NCI-H345 treated with DMSO at 0.1 percent for 48 hours (cell line): ENCODE results near the gene RNF125.

Experiments used
- DNase-seq: peaks from one replicate; lab custom pipeline; 2025; ENCODE audit not compliant: unreplicated experiment; lab: John Stamatoyannopoulos, UW

RNF125 gene

DNA sequence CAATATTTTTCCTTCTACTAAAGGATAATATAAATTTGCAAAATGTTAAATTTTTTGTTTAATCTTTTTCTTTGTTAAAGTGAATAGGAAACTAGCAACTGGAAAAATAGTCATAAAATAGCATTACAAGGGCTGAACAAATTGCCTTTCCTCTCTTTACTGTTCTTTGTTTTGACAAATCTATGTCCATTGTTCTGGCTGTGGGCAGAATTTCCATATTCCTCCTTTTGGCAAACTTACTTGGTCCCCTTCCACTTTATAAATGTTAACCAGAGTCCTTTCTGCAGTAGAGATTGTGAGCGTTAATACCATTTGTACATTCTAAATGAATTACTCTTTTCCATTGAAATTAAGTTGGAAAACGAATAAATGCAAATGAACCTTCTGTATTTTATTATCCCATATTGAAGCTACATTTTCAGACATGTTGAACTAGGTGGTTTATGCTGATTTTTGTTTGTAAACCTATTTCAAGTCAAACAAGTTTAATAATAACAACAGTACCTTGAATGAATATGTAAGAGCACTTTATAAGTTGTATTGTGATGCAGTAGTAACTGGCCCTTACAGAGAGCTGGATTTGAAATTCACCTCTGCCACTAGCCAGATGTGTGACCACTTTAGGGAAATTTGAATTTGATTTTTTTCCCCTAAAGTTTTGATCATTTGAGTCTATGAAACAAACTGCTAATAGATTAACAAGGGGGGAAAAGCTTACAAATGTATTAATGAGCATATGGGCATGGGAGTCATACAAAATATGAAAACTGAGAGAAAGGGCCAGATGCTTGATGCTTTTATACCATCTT, 3.3 kb downstream of the RNF125 start:
- DNase-seq: no peak

DNA sequence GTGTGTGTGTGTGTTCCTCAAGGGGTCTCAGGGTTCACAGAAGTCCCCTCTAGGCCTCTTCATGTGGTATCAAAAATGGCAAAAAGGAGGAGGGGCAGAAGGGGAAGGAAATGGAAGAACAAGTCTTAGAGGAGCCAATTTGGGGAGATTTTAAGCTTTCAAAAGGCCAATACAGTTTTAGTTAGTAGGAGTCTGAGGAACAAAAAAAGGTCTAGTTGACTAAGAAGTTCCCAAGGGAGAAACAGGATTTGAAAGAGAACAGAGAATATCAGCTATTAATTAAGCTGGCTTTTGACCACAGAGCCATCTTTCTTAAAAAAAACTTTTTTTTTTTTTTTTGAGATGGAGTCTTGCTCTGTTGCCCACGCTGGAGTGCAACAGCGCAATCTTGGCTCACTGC, 7.1 kb downstream of the RNF125 start:
- DNase-seq: no peak

DNA sequence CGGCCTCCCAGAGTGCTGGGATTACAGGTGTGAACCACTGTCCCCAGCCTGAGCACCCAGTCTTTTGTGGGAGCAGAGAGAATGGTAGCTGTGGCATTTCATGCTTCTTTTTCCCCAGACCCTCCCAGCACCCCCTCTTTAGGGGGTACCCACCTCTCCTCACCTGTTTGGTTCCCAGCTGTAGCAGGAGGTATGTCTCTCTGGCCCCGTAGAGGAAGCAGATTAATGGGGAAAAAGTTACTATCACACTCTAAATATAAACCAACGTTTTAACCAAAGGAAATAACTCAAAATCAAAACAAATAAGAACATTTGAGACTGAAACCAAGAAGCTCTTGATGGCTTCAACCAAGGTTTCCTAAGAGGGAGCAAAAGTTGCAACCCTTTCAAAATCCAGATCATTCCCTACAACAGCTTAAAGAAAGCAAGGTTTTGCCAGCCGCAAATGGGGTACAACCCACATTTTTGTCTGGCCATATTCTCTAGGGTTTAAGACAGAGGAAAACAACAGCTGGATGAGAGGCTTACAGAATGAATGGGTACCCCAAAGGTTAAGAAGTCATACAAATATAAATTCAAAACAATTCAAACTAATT, 8.0 kb downstream of the RNF125 start:
- no peak for DNase-seq

DNA sequence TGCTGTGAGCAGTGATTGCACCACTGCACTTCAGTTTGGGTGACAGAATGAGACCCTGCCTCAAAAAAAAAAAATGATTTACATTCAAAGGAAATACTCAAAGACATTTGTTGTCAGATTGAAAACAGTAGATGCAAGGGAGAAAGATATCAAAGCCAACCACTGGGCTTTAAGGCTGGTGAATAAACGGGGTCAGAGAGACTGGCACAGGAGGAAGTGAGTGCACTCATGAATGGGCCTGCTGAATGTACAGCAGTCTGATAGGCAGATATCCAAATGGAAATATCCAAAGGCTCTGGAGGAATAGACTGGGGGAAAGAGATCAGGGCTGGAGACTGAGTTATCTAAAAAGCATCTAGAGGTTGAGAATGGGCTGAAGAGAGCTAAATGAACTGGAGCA, 10.9 kb downstream of the RNF125 start:
- DNase-seq: no peak

DNA sequence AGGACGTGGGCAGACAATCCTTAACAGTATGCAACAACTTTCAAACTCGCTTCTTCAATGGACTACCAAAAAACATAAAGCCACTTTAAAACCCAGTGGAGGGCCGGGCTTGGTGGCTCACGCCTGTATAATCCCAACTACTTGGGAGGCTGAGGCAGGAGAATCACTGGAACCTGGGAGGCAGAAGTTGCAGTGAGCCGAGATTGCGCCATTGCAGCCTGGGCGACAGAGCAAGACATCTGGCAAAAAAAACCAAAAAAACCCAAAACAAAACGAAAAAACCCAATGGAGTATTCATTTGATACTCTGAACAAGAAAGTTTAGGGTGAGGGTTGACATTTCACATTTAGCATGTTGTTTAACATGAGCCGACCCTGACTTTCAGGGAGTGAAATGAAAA, 14.0 kb downstream of the RNF125 start:
- no peak for DNase-seq

DNA sequence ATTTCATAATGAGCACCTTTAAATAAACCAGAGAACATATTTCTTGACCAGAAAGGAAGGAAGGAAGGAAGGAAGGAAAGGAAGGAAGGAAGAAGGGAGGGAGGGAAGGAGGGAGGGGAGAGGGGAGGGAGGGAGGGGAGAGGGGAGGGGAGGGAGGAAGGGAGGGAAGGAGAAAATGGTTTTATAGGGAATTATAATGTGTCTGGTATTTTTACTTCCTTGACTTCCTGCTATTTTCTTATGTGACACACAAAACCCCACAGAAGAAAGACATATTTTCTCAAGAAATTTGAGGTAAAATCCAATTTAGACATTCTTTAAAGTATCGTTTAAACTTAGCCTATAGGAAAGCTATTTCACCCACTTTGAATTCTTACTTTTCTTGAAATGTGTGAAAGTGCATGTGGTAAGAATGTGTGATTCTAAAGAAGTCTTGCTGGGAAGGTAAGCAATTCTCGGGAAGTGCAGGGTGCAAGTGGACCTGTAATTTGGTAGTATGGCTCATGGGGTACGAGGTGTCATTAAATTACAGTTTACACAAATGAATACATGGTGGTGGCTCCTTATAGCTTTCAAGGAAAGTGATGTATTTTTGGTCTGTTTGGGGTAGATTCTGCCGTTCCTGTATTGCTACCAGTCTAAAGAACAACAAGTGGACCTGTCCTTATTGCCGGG, 18.0 kb downstream of the RNF125 start:
- DNase-seq: no peak

DNA sequence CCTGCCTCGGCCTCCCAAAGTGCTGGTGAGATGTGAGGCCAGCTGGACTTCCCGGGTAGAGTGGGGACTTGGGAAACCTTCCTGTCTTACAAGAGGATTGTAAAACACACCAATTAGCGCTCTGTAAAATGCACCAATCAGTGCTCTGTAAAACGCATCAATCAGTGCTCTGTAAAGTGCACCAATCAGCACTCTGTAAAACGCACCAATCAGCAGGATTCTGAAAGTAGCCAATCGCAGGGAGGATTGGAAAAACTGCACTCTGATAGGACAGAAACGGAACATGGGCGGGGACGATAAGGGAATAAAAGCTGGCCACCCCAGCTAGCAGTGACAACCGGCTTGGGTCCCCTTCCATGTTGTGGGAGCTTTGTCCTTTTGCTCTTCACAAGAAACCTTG, 19.0 kb downstream of the RNF125 start:
- DNase-seq: no peak

DNA sequence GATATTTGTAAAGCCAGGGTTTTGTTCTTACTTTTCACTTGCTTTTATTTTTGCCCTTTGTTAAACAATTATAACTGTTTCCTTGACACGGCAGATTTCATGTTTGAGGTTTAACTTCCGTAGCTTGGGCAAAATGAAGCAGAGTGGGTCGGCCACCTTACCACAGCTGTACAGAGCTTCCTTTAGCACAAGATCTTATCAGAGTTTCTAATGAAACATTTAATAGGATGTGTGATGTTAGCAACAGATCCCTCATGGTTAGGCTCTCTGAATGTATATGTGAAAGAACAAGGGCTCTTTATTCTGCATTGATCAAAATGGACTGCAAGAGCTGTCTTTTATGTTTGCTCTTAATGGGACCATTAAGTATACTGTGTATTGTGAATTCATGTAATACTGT, 22.3 kb downstream of the RNF125 start:
- no peak for DNase-seq

DNA sequence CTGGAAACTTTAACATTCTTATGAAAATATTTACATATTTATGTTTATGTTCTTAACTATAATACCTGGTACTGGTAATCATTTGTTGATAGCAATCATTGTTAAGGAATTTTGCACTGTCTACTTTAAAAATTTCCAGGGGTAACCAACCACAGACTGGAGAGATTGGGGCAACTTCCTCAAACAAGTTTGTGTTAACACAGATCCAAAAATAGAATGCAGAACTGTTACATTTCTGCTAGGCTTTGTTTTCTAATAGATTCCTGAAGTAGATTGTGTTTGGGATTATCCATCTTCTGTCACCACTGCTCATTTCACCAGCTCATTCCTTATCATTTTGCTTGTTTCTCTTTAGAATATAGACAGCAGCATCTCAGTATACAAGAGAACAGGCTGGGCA, 23.7 kb downstream of the RNF125 start:
- no peak for DNase-seq

DNA sequence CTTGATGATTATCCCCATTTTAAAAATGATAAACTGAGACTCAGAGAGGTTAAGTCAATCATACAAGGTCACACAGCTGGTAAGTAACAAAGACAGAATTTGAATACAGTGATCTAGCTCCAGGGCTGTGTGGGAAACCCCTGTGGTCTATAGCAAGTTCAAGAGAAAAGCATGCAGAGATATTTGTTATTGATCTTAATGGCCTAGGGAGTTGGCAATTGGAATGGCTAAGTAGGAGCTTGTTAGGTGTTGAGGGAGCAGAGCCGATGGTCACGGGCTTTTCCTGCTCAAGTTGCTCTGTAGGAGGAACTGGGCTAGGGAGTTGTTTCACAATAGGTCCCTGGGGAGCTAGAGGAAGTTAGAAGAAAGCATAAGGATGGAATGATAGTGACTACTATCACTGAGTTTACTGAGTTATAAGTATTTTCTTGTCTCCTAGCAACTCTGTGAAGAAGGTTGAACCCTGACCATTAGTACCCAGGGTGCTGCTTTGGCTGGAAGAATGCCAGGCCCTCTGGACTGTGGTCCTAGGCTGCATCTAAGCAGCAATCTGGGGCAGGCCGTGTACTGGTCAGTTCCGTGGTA, 30.0 kb downstream of the RNF125 start:
- no peak for DNase-seq

DNA sequence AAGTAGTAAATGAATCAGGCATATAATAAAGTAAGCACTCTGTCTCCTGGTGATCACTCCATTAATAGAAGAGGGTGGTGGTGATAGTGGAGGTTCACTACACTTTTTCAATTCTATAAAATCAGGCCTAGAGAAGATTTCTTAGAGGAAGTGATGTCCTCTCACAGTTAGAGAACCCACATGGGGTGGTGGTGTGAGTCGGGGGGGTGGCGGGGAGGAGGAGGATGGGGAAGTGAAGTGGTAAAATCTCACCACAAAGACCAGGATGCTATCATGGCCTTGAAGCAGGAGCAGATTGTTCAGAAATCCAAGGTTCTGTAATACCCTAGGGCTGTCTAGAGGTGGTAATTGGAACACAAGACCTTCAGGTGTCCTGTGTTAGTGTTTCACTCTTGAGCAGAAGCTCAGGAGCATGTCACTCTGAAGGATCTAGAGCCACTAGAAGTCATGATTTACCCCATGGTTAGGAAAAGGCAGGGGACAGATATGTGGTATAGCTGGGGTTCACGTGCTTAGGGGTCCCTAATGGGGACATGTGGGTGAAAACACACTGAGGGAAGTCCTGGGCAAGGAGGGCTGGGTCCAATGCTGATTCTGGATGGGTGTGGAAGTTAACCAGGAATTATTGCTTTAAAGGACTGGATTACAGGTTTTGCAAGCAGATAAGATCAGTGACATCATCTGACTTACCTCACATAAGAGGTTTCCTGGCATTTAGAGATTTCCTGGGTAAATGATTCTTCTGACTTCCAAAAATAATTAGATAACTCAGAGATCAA, 31.0 kb downstream of the RNF125 start:
- DNase-seq: no peak

DNA sequence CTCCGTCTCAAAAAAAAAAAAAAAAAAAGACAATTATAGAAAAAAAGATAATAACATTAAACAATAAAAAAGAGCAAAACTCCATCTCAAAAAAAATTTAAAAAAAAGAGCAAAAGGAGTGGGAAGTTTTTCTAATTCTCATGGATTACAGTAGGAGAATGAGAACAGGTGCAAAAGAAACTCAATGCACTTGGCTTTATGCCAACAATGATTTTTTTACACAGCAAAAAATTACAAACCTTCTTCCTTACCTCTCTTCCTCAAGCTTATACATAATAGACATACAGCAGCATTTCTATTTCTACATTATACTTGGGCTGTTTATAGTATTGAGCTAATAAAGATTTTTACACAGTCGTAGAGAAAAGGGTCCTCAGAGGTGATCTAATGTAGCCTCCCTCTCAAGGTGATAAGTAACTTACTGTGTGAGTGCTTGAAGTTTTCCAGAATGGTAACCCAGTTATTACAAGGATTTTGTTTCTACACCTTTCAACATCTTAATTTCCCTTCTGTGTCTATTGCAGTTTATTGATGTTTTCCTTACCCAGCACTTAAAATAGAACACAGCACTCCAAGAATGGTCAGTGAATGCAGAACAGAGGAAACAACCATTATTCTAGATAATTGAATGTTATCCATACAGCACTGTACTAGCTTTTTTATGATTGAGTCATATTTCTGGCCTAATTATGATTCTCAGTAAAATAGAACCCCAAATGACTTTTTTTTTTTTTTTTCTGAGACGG, 38.2 kb downstream of the RNF125 start:
- no peak for DNase-seq

DNA sequence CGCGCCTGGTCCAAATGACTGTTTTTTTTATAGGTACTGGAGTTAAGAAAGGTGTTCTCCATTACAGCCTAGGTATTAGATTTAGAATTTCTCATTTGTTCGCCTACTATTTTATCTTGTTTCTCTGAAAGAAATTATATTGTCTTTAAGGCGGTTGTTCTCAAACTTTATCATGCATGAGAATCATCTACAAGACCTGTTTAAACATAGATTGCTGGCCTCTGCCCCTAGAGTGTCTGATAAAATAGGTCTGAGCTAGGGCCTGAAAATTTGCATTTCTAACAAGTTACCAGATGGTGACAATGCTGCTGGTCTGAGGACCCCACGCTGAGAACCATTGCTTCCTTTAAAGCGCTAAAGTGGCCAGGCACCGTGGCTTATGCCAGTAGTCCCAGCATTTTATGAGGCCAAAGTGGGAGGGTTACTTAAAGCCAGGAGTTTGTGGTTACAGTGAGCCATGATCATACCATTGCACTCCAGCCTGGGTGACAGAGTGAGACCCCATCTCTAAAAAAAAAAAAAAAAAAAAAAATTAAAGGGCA, 39.1 kb downstream of the RNF125 start:
- no peak for DNase-seq

DNA sequence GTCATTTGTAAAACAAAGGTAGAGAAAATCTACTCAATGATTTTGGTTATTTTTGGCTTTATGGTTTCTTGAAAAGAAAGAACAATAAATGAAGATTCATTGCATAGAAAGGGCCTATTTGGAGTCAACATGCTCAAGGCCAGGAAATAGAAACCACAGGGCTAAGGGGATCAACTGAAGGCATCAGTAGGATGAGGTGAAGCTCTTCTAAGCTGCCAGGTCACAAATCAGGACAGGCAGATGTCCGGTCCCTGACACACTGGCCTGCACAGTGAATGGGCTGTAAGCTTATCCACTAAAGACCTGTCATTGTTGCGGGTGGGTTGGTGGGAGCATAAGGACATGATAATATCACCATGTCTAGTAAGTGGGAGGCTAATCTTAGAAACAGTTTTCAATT, 41.4 kb downstream of the RNF125 start:
- DNase-seq: no peak

DNA sequence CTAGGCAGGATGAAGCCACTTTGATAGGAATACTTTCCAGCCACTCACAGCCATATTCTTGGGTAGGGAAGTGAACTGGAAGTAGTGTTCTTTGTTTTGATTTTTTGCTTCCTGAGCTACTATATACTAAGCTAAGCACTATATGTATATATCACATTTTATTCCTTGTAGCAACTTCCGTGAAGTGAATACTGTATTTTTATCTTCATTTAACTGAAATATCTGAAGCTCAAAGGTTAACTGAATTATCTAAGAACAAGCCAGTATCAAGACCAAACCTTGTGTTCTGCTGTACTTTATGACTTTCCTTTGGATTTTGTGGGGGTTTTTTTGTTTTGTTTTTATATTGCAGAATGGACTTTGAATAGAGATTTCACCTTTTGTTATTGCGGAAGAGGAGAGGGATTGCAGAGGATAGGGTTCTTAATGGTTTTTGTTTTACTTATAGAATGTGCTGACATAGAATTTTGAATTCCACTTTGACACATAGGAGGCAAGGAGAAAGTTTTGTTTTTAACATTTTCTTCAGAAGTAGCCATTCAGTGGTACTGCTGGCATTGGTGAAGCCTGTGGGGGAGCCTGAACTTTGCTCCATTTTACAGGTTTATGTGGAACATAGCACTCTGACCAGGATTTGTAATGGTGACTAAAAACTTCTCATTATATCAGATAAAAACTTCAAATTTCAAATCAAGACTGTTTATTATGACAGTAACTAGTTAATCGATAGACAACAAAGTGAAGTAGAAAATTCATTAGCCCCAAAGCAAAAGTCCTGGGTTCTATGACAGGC, 48.9 kb downstream of the RNF125 start:
- no peak for DNase-seq

DNA sequence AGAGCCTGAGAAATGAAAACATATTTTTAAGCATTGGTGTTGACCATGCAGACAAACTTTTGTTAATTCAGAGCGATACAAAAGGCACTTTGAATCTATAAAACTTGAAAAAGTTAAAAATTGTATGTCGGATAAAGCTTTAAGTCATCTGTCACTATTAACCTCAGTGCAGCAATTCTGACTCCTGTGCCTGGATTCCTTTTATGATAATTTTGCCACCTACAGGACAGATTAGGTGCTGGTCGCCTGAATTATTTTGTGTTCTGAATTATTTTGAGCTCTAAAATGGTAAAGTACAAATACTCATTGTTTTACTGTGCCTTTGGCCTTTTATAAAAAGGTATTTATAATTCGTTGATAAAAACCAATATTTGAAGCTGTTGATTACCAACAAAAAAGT, 53.7 kb downstream of the RNF125 start:
- no peak for DNase-seq

DNA sequence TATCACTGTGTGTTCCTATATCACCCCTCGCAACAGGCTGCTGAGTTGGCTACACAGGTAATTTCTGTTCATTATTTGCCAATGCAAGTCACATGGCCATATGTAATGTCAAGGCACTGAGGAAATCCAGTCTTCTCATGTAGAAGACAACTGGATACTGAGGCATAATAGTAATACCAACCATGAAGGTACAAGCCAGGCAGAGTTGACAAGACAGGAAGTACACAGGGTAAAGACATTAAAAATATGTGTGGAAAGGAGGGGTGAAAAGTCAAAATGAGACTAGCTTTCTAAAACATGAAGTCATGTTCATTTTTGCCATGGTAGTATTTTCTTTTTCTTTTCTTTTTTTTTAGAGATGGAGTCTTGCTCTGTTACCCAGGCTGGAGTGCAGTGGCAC, 55.6 kb downstream of the RNF125 start:
- DNase-seq: no peak

DNA sequence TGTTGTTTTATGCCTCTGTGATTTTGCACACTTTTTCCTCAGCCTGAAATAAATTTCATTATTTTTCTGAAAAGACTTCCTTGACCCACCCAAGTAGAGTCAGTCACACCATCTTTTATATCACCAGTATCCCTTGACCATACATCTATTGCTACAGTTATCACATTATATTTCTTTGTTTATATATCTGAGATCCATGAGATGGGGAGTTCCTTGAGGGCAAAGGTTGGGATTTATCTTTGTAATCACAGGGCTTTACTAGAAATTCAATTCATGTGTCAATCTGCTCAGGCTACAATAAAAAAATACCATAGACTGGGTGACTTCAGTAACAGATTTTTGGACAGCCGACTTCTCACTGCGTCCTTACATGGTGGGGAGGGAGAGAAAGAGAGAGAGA, 60.2 kb downstream of the RNF125 start:
- no peak for DNase-seq

DNA sequence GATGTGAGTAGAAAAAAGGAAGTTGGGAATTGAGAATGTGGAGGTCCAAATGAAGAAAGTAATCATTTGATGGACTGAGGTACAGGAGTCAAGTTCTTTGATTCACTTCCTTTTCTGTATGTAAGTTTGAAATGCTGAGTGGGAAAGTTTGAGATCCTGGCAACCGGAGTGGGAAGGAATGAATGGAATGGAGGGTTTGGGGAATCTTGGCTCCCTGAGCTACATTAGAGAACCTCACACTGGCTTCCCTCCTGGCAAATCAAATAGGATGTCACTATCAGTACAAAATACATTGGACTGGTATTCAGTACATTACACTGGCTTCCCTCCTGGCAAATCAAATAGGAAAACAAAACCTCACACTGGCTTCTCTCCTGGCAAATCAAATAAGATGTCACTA, 63.3 kb downstream of the RNF125 start:
- DNase-seq: no peak

DNA sequence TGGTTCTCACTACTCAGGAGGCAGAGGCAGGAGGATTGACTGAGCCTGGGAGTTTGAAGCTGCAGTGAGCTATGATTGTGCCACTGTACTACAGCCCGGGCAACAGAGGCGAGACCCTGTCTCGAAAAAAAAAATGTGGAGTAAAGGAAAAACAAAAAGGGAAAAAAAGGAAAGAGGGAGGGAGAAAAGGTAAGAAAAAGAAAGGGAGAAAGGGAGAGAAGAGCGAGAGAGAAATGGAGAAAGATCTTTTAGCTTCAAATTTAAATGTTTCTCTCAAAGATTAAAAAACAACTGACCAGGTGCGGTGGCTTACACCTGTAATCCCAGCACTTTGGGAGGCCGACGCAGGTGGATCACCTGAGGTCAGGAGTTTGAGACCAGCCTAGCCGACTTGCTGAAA, 65.2 kb downstream of the RNF125 start:
- DNase-seq: no peak
